PC-3 (cell line): ENCODE measurements around the gene NEURL1B. TPM values are rescaled to one million over a fixed set of nuclear protein-coding genes. Genes with fewer than 3 reads are reported as not detected.

Source experiments
- ATAC-seq: fragments of 200-7000 bp; cut with Tn5 transposase; 2 replicates; pipeline ENCODE4 v1.9.1; 2020; ENCODE audit warnings: mild to moderate bottlenecking, moderate library complexity
- BruUV-seq: library from RNA; stranded (reverse); fragments of 400-500 nt; replicated peaks from 2 replicates; lab custom pipeline; 2021; lab: Mats Ljungman, UMichigan
- CTCF ChIA-PET: fragments of 300-600 bp; sonication (Branson Sonifier 250); formaldehyde crosslinking; loops from one replicate; lab custom pipeline; 2022; ENCODE audit warnings: antibody characterized with exemption; lab: Charles Lee
- POLR2A ChIA-PET: fragments of 300-600 bp; sonication (Branson Sonifier 250); formaldehyde crosslinking; loops from one replicate; lab custom pipeline; 2022; ENCODE audit warnings: antibody characterized with exemption; ENCODE audit not compliant: unreplicated experiment; lab: Charles Lee
- DNase-seq: peaks from one replicate; pipeline ENCODE4 v3.0.0-alpha.2; 2015
- H2AFZ ChIP-seq: fragments of 300-600 bp; sonication (generic); 2 replicates; pipeline ENCODE4 v1.6.0; 2016; ENCODE audit warnings: antibody characterized with exemption, low read length
- H3F3A ChIP-seq: fragments of 300-600 bp; sonication (generic); one replicate; pipeline ENCODE4 v1.6.0; 2017; ENCODE audit warnings: antibody characterized with exemption, low read length, control low read depth, mild to moderate bottlenecking; ENCODE audit not compliant: unreplicated experiment
- H3K27ac ChIP-seq: fragments of 300-600 bp; sonication (generic); 2 replicates; pipeline ENCODE4 v1.5.1; 2016; ENCODE audit warnings: mild to moderate bottlenecking, low read length
- H3K27me3 ChIP-seq: fragments of 300-600 bp; sonication (generic); 2 replicates; pipeline ENCODE4 v1.6.1; 2016; ENCODE audit warnings: low read length, mixed read lengths
- H3K36me3 ChIP-seq: fragments of 300-600 bp; sonication (generic); 2 replicates; pipeline ENCODE4 v1.6.1; 2016; ENCODE audit warnings: low read depth, mixed run types, low read length, mixed read lengths
- H3K4me1 ChIP-seq: fragments of 300-600 bp; sonication (generic); 2 replicates; pipeline ENCODE4 v1.5.1; 2016; ENCODE audit warnings: low read length; ENCODE audit not compliant: insufficient read depth
- H3K4me2 ChIP-seq: fragments of 300-600 bp; sonication (generic); 2 replicates; pipeline ENCODE4 v1.6.0; 2016; ENCODE audit warnings: low read length
- H3K4me3 ChIP-seq: fragments of 300-600 bp; sonication (generic); 2 replicates; pipeline ENCODE4 v1.5.1; 2016; ENCODE audit warnings: mild to moderate bottlenecking, low read length, mixed read lengths
- H3K79me2 ChIP-seq: fragments of 300-600 bp; sonication (generic); 2 replicates; pipeline ENCODE4 v1.6.1; 2017; ENCODE audit warnings: low read length, mixed read lengths
- H3K9ac ChIP-seq: fragments of 300-600 bp; sonication (generic); 2 replicates; pipeline ENCODE4 v1.6.0; 2016; ENCODE audit warnings: mild to moderate bottlenecking, low read length
- H3K9me2 ChIP-seq: fragments of 300-600 bp; sonication (generic); replicated peaks from 2 replicates; pipeline ENCODE4 v1.6.1; 2016; ENCODE audit warnings: mixed run types, low read length, mixed read lengths
- H3K9me3 ChIP-seq: fragments of 300-600 bp; sonication (generic); 2 replicates; pipeline ENCODE4 v1.6.1; 2016; ENCODE audit warnings: low read length, mixed read lengths
- H4K20me1 ChIP-seq: fragments of 300-600 bp; sonication (generic); 2 replicates; pipeline ENCODE4 v1.6.1; 2016; ENCODE audit warnings: low read length, mixed read lengths
- EZH2 ChIP-seq: fragments of 300-600 bp; sonication (generic); IDR thresholded peaks from one replicate; pipeline ENCODE4 v1.6.1; 2017; ENCODE audit warnings: antibody characterized with exemption, mild to moderate bottlenecking, low read length; ENCODE audit not compliant: unreplicated experiment
- EZH2phosphoT487 ChIP-seq: fragments of 300-600 bp; sonication (generic); IDR thresholded peaks from 2 replicates; pipeline ENCODE4 v1.6.1; 2018; ENCODE audit warnings: mild to moderate bottlenecking, antibody characterized with exemption, low read length, borderline replicate concordance
- intact Hi-C: fragments of 100-400 bp; cut with micrococcal nuclease; formaldehyde crosslinking; loops from 2 replicates; pipeline ENCODE4 v1.9.0; 2023
- total RNA-seq: library from RNA; depleted of rRNA; stranded (reverse); fragments of >200 nt; gene quantifications from 2 replicates; pipeline ENCODE4 v1.2.3, GENCODE V29; 2014
- TF ChIP-seq, protein P1 (sequence below): fragments of 300-600 bp; sonication (generic); conservative IDR thresholded peaks from 2 replicates; pipeline ENCODE4 v1.5.1; 2017; ENCODE audit warnings: antibody characterized with exemption, low read depth, mild to moderate bottlenecking, low read length

Gene NEURL1B
- total RNA-seq, 1 experiment from 2014 or later, result 0.95 TPM

- Histone ChIP-seq H3K9ac (no peak overlapping the region), H3K36me3 (no peaks in the 10 kb centered on the region), H3K4me2 (no peak overlapping the region), H2AFZ (no peak overlapping the region), H3K9me3 (no peaks in the 10 kb centered on the region), H3K27ac (no peak overlapping the region), H3K79me2 (no peaks in the 10 kb centered on the region), H4K20me1 (no peaks in the 10 kb centered on the region), H3K27me3 (peaks cover 47% of the 10 kb centered on the region), H3K4me3 (no peak overlapping the region), H3K9me2 (no peaks in the 10 kb centered on the region), H3K4me1 (no peaks in the 10 kb centered on the region), H3F3A (no peaks in the 10 kb centered on the region)
- no peak for DNase-seq
- intact Hi-C loops, result no loop called here
- CTCF ChIA-PET, result no interaction called here
- BruUV-seq, result no TSS peak
- no peak for ATAC-seq
- TF ChIP-seq EZH2phosphoT487 (no peak), EZH2 (no peak)
- TF ChIP-seq, protein P1, sequence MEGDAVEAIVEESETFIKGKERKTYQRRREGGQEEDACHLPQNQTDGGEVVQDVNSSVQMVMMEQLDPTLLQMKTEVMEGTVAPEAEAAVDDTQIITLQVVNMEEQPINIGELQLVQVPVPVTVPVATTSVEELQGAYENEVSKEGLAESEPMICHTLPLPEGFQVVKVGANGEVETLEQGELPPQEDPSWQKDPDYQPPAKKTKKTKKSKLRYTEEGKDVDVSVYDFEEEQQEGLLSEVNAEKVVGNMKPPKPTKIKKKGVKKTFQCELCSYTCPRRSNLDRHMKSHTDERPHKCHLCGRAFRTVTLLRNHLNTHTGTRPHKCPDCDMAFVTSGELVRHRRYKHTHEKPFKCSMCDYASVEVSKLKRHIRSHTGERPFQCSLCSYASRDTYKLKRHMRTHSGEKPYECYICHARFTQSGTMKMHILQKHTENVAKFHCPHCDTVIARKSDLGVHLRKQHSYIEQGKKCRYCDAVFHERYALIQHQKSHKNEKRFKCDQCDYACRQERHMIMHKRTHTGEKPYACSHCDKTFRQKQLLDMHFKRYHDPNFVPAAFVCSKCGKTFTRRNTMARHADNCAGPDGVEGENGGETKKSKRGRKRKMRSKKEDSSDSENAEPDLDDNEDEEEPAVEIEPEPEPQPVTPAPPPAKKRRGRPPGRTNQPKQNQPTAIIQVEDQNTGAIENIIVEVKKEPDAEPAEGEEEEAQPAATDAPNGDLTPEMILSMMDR, result no peak
- POLR2A ChIA-PET, result no interaction called here
These were observed 24.9 kb upstream of the NEURL1B start for GRCh38 chr5:172616136-172616535.

GRCh38 chr5:172616730-172617129 lies 24.3 kb upstream of the NEURL1B start:
- H3K79me2 ChIP-seq, result no peaks in the 10 kb centered on the region
- no peak overlapping the region for H3K9ac ChIP-seq
- DNase-seq (no peak), ATAC-seq (no peak)
- no peak for TF ChIP-seq EZH2
- TF ChIP-seq, protein P1, result no peak
- TF ChIP-seq EZH2phosphoT487, result no peak
- H3K4me2 ChIP-seq, result no peak overlapping the region
- H4K20me1 ChIP-seq, result no peaks in the 10 kb centered on the region
- no peaks in the 10 kb centered on the region for H3K4me1 ChIP-seq
- CTCF ChIA-PET, result no interaction called here
- H3K4me3 ChIP-seq, result no peak overlapping the region
- H3K27ac ChIP-seq, result no peak overlapping the region
- H3K9me2 ChIP-seq, result no peaks in the 10 kb centered on the region
- H3K36me3 ChIP-seq, result no peaks in the 10 kb centered on the region
- no TSS peak for BruUV-seq
- H3F3A ChIP-seq, result no peaks in the 10 kb centered on the region
- no peaks in the 10 kb centered on the region for H3K9me3 ChIP-seq
- intact Hi-C loops, result no loop called here
- H3K27me3 ChIP-seq, result peaks cover 43% of the 10 kb centered on the region
- POLR2A ChIA-PET, result no interaction called here
- no peak overlapping the region for H2AFZ ChIP-seq

DNA sequence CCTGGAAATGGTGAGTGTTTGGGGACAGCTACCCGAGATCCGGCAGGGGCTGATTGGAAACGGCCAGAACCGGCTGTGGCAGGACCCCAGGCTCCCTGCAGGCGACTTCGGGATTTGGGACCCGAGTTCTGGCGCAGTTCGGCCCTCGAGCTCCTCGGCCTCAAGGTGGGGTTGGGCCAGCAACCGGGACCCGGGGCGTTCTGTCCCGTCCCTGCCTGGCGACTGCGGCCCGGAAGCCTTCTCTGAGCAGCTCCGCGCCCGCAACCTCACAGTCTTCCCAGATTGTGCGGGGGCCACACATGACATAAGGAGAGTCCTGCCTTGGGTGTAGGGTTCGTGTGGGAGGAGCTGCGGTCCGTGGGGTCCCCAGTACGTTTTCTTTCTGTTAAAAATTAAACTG lies 23.2 kb upstream of the NEURL1B start:
- TF ChIP-seq EZH2 (no peak), EZH2phosphoT487 (no peak)
- TF ChIP-seq, protein P1, result no peak
- POLR2A ChIA-PET, result no interaction called here
- ATAC-seq (no peak), DNase-seq (no peak)
- no peaks in the 10 kb centered on the region for H3K79me2 ChIP-seq
- H2AFZ ChIP-seq, result no peak overlapping the region
- no peak overlapping the region for H3K27ac ChIP-seq
- H3K27me3 ChIP-seq, result peaks cover 41% of the 10 kb centered on the region
- H3F3A ChIP-seq, result no peaks in the 10 kb centered on the region
- H3K4me1 ChIP-seq, result no peaks in the 10 kb centered on the region
- BruUV-seq, result no TSS peak
- H3K36me3 ChIP-seq, result no peaks in the 10 kb centered on the region
- no peak overlapping the region for H3K4me2 ChIP-seq
- no peak overlapping the region for H3K9ac ChIP-seq
- H4K20me1 ChIP-seq, result no peaks in the 10 kb centered on the region
- H3K4me3 ChIP-seq, result no peak overlapping the region
- no peaks in the 10 kb centered on the region for H3K9me2 ChIP-seq
- intact Hi-C loops, result no loop called here
- no peaks in the 10 kb centered on the region for H3K9me3 ChIP-seq
- CTCF ChIA-PET, result no interaction called here
